Ovary (tissue), 3 donors: ENCODE measurements around the gene LRP11.

Source experiments
- EP300 ChIP-seq: sonication (generic); formaldehyde crosslinking; IDR thresholded peaks from one replicate; pipeline ENCODE4 v1.6.1; 2017; ENCODE audit warnings: antibody characterized with exemption
- POLR2A ChIP-seq: fragments of 450-650 bp; IDR thresholded peaks from one replicate; pipeline ENCODE4 v1.6.1; 2017; ENCODE audit warnings: antibody characterized with exemption, mild to moderate bottlenecking, moderate library complexity
- TF ChIP-seq, protein P1 (sequence below), 3 donors: fragments of 450-650 bp in 2 of 3; fragments of 200-600 bp in 1 of 3; IDR thresholded peaks; one replicate each; pipeline versions ENCODE4 v1.5.1 to v1.8.0; 2016 to 2022; ENCODE audit warnings: antibody characterized with exemption in 3 of 3, mild to moderate bottlenecking in 1 of 3
- donor health status: DM: no; HTN: no; CAD: no.

- no peak for TF ChIP-seq POLR2A
- TF ChIP-seq, protein P1, sequence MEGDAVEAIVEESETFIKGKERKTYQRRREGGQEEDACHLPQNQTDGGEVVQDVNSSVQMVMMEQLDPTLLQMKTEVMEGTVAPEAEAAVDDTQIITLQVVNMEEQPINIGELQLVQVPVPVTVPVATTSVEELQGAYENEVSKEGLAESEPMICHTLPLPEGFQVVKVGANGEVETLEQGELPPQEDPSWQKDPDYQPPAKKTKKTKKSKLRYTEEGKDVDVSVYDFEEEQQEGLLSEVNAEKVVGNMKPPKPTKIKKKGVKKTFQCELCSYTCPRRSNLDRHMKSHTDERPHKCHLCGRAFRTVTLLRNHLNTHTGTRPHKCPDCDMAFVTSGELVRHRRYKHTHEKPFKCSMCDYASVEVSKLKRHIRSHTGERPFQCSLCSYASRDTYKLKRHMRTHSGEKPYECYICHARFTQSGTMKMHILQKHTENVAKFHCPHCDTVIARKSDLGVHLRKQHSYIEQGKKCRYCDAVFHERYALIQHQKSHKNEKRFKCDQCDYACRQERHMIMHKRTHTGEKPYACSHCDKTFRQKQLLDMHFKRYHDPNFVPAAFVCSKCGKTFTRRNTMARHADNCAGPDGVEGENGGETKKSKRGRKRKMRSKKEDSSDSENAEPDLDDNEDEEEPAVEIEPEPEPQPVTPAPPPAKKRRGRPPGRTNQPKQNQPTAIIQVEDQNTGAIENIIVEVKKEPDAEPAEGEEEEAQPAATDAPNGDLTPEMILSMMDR (IDR thresholded peaks at IDR 0.05) = no peak
- no peak for TF ChIP-seq EP300
Observed at GRCh38 chr6:149806127-149806526, 58.0 kb downstream of the LRP11 start.
